SK-N-SH (cell line): ENCODE measurements around the gene TTC31.

Experiments
- CHD2 ChIP-seq: fragments of 150-350 bp; IDR thresholded peaks from 2 replicates; pipeline ENCODE4 v1.6.1; 2018; ENCODE audit warnings: low read length; ENCODE audit not compliant: partially characterized antibody
- ELF1 ChIP-seq: IDR thresholded peaks from 2 replicates; pipeline ENCODE4 v1.4.0; 2012
- FOXM1 ChIP-seq: IDR thresholded peaks from 2 replicates; pipeline ENCODE4 v1.4.0; 2012; ENCODE audit warnings: low read depth, mild to moderate bottlenecking
- RAD21 ChIP-seq: IDR thresholded peaks from 2 replicates; pipeline ENCODE4 v1.6.1; 2012; ENCODE audit warnings: mild to moderate bottlenecking, low read length
- SIN3A ChIP-seq: IDR thresholded peaks from 2 replicates; pipeline ENCODE4 v1.6.1; 2012; ENCODE audit warnings: low read depth, mild to moderate bottlenecking, low read length, moderate library complexity, borderline replicate concordance
- TAF1 ChIP-seq: IDR thresholded peaks from 2 replicates; pipeline ENCODE4 v1.6.1; 2012; ENCODE audit warnings: low read depth, mild to moderate bottlenecking, low read length, moderate library complexity, borderline replicate concordance
- YY1 ChIP-seq: IDR thresholded peaks from 2 replicates; pipeline ENCODE4 v1.4.0; 2012; ENCODE audit warnings: low read depth, mild to moderate bottlenecking
- TF ChIP-seq, protein P1 (sequence below): fragments of 200-600 bp; sonication (generic); IDR thresholded peaks from 2 replicates; pipeline ENCODE4 v1.6.1; 2017; ENCODE audit warnings: antibody characterized with exemption, mild to moderate bottlenecking, moderate library complexity
- TF ChIP-seq, protein P2 (sequence below): fragments of 150-350 bp; IDR thresholded peaks from 2 replicates; pipeline ENCODE4 v1.6.1; 2017; ENCODE audit warnings: antibody characterized with exemption, low read length, low read depth, borderline replicate concordance

- TF ChIP-seq CHD2 = no peak
- no peak for TF ChIP-seq TAF1
- TF ChIP-seq FOXM1 = no peak
- TF ChIP-seq YY1 = no peak
- TF ChIP-seq, protein P1, sequence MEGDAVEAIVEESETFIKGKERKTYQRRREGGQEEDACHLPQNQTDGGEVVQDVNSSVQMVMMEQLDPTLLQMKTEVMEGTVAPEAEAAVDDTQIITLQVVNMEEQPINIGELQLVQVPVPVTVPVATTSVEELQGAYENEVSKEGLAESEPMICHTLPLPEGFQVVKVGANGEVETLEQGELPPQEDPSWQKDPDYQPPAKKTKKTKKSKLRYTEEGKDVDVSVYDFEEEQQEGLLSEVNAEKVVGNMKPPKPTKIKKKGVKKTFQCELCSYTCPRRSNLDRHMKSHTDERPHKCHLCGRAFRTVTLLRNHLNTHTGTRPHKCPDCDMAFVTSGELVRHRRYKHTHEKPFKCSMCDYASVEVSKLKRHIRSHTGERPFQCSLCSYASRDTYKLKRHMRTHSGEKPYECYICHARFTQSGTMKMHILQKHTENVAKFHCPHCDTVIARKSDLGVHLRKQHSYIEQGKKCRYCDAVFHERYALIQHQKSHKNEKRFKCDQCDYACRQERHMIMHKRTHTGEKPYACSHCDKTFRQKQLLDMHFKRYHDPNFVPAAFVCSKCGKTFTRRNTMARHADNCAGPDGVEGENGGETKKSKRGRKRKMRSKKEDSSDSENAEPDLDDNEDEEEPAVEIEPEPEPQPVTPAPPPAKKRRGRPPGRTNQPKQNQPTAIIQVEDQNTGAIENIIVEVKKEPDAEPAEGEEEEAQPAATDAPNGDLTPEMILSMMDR = no peak
- no peak for TF ChIP-seq SIN3A
- no peak for TF ChIP-seq RAD21
- no peak for TF ChIP-seq ELF1
- TF ChIP-seq, protein P2, sequence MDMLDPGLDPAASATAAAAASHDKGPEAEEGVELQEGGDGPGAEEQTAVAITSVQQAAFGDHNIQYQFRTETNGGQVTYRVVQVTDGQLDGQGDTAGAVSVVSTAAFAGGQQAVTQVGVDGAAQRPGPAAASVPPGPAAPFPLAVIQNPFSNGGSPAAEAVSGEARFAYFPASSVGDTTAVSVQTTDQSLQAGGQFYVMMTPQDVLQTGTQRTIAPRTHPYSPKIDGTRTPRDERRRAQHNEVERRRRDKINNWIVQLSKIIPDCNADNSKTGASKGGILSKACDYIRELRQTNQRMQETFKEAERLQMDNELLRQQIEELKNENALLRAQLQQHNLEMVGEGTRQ = no peak
Observed at GRCh38 chr2:74542978-74543377, 60.1 kb downstream of the TTC31 start.
